Natural killer cell (primary cell): Measurements from ENCODE around the gene PTGER3. TPM values are rescaled to one million over a fixed set of nuclear protein-coding genes. Genes with fewer than 3 reads are reported as not detected.

Experiments used
- ATAC-seq, 3 donors: fragments of 150-1000 bp in 2 of 3; fragments of 200-7000 bp in 1 of 3; cut with Tn5 transposase; 1 replicate in 1 of 3; 2 replicates in 2 of 3; pipeline ENCODE4 v1.10.0; 2021; ENCODE audit warnings: mild to moderate bottlenecking in 2 of 3, moderate library complexity in 2 of 3
- DNase-seq, 2 donors: peaks; one replicate each; pipeline versions ENCODE4 v3.0.0 to v3.0.0-alpha.2; 2013 to 2021; ENCODE audit warnings: mixed read lengths in 1 of 2
- H3K27ac ChIP-seq: one replicate; pipeline ENCODE4 v1.5.1; 2013; ENCODE audit warnings: mild to moderate bottlenecking, low read length
- H3K27me3 ChIP-seq: one replicate; pipeline ENCODE4 v1.6.1; 2013; ENCODE audit warnings: low read length; ENCODE audit not compliant: control insufficient read depth, insufficient read depth
- H3K36me3 ChIP-seq: one replicate; pipeline ENCODE4 v1.6.1; 2013; ENCODE audit warnings: low read length; ENCODE audit not compliant: control insufficient read depth, insufficient read depth
- H3K4me1 ChIP-seq: one replicate; pipeline ENCODE4 v1.6.1; 2013; ENCODE audit warnings: low read length; ENCODE audit not compliant: control insufficient read depth, insufficient read depth
- H3K4me3 ChIP-seq: one replicate; pipeline ENCODE4 v1.5.1; 2013; ENCODE audit warnings: low read length
- H3K9me3 ChIP-seq: one replicate; pipeline ENCODE4 v1.6.1; 2013; ENCODE audit warnings: low read length; ENCODE audit not compliant: control insufficient read depth, insufficient read depth
- H3K27ac Mint-ChIP-seq, 2 donors: one replicate each; pipeline ENCODE4 v1.8.0; 2022; ENCODE audit warnings: mild to moderate bottlenecking in 2 of 2, mixed read lengths in 2 of 2, moderate library complexity in 1 of 2
- H3K27me3 Mint-ChIP-seq, 2 donors: one replicate each; pipeline ENCODE4 v1.8.0; 2022; ENCODE audit warnings: low read depth in 2 of 2, mixed read lengths in 2 of 2
- H3K36me3 Mint-ChIP-seq: one replicate; pipeline ENCODE4 v1.8.0; 2022; ENCODE audit warnings: mixed read lengths
- H3K4me1 Mint-ChIP-seq, 2 donors: one replicate each; pipeline ENCODE4 v1.8.0; 2022; ENCODE audit warnings: mixed read lengths in 2 of 2
- H3K4me3 Mint-ChIP-seq: one replicate; pipeline ENCODE4 v1.8.0; 2022; ENCODE audit warnings: mild to moderate bottlenecking, moderate library complexity, mixed read lengths
- H3K9me3 Mint-ChIP-seq, 2 donors: one replicate each; pipeline ENCODE4 v1.8.0; 2022; ENCODE audit warnings: mixed read lengths in 2 of 2
- CTCF ChIP-seq: fragments of 200-600 bp; IDR thresholded peaks from one replicate; pipeline ENCODE4 v1.8.0; 2022; ENCODE audit warnings: antibody characterized with exemption
- WGBS: methylation state at CpG from one replicate; pipeline ENCODE4 v1.1.7; 2013; ENCODE audit warnings: missing lambda C conversion rate; ENCODE audit not compliant: insufficient coverage; 5-methylcytosine and 5-hydroxymethylcytosine counted together
- intact Hi-C: fragments of 100-400 bp; cut with micrococcal nuclease; formaldehyde crosslinking; loops from one replicate; pipeline ENCODE4 v1.14.2; 2022
- total RNA-seq, 4 donors: library from RNA; stranded (reverse); fragments of 120-200 nt in 1 of 4; gene quantifications; one replicate each; pipeline versions ENCODE4 v1.2.3 to v1.2.4, GENCODE V29; 2013 to 2022

PTGER3 gene
- total RNA-seq, 3 donors from 2014 or later (not counting 1 experiment from before 2014, with no cell fraction given) = 0.72 to 21.9 TPM; not detected in 1

DNA sequence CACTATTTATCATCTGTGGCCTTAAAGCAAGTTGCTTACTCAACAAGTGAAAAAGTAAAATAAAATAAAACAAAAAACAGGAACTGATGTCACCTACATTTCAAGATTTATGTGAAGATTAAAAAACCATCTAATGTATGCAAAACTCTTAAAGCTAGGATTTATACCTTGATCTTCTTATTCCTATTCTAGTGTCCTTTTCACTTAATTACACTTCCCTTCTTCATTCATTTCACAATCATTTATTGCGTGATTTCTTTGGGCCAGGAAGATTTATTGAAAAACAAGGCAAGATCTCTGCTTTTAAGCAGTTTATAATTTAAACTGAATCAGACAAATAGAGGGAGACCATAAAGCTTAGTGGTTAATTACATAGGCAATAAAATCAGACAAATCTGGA is 18.6 kb downstream of the PTGER3 start:
- no peak overlapping the region for H3K4me3 ChIP-seq
- no peaks in the 10 kb centered on the region for H3K36me3 ChIP-seq
- WGBS = 100% methylated on average over 1 of the region's 1 CpG
- intact Hi-C loops = no loop called here
- H3K36me3 Mint-ChIP-seq = no peaks in the 10 kb centered on the region
- H3K4me1 ChIP-seq = no peaks in the 10 kb centered on the region
- no peaks in the 10 kb centered on the region for H3K4me1 Mint-ChIP-seq
- no peak for ATAC-seq
- H3K27me3 Mint-ChIP-seq = peaks cover 3 to 23% of the 10 kb centered on the region in 2 donors
- H3K27ac Mint-ChIP-seq = no peak overlapping the region
- no peak overlapping the region for H3K4me3 Mint-ChIP-seq
- H3K27ac ChIP-seq = no peak overlapping the region
- TF ChIP-seq CTCF = no peak
- no peaks in the 10 kb centered on the region for H3K9me3 Mint-ChIP-seq
- H3K27me3 ChIP-seq = no peaks in the 10 kb centered on the region
- no peak for DNase-seq
- no peaks in the 10 kb centered on the region for H3K9me3 ChIP-seq

- H3K4me3 Mint-ChIP-seq = no peak overlapping the region
- intact Hi-C loops = no loop called here
- no peak overlapping the region for H3K27ac Mint-ChIP-seq
- WGBS = 92% methylated on average over 7 of the region's 7 CpGs
- Histone ChIP-seq H3K27me3 (no peaks in the 10 kb centered on the region), H3K4me3 (no peak overlapping the region), H3K27ac (no peak overlapping the region), H3K4me1 (no peaks in the 10 kb centered on the region), H3K9me3 (no peaks in the 10 kb centered on the region), H3K36me3 (no peaks in the 10 kb centered on the region)
- no peak for ATAC-seq
- no peak for DNase-seq
- H3K36me3 Mint-ChIP-seq = no peaks in the 10 kb centered on the region
- H3K4me1 Mint-ChIP-seq = no peaks in the 10 kb centered on the region
- H3K9me3 Mint-ChIP-seq = no peaks in the 10 kb centered on the region
- H3K27me3 Mint-ChIP-seq = peaks cover 0 to 16% of the 10 kb centered on the region in 2 donors
- TF ChIP-seq CTCF = no peak
Measured at GRCh38 chr1:71027991-71028390, 19.6 kb downstream of the PTGER3 start.

DNA sequence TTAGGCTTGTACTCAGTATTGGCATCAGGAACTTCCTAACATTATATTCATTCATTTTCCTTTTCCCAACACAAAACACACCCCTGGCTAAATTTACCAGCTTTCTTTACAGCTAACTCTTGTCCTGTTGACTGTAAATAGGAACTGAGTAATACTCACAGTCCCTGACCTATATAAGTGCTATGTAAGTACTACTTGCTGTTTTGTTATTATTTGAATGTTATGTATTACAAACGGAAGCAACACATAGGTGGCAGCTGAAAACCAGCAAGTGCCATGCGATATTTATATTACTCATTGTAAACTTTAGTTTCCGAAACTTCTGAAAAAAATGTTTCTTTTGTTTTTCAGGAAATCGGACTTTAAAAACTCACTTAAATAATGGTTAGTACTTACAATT is 21.5 kb downstream of the PTGER3 start:
- no peaks in the 10 kb centered on the region for H3K4me1 Mint-ChIP-seq
- H3K9me3 ChIP-seq = no peaks in the 10 kb centered on the region
- no peak overlapping the region for H3K27ac Mint-ChIP-seq
- no peak for TF ChIP-seq CTCF
- H3K4me3 Mint-ChIP-seq = no peak overlapping the region
- peaks cover 0 to under 1% of the 10 kb centered on the region in 2 donors for H3K27me3 Mint-ChIP-seq
- no peak overlapping the region for H3K4me3 ChIP-seq
- 92% methylated on average over 2 of the region's 4 CpGs for WGBS
- no peaks in the 10 kb centered on the region for H3K4me1 ChIP-seq
- H3K27ac ChIP-seq = no peak overlapping the region
- no peaks in the 10 kb centered on the region for H3K36me3 Mint-ChIP-seq
- ATAC-seq (no peak), DNase-seq (no peak)
- H3K27me3 ChIP-seq = no peaks in the 10 kb centered on the region
- H3K9me3 Mint-ChIP-seq = no peaks in the 10 kb centered on the region
- no peaks in the 10 kb centered on the region for H3K36me3 ChIP-seq
- intact Hi-C loops = no loop called here

GRCh38 chr1:71023515-71023914 is 24.1 kb downstream of the PTGER3 start:
- Mint-ChIP-seq H3K27me3 (peaks cover 2 to 7% of the 10 kb centered on the region in 2 donors), H3K36me3 (no peaks in the 10 kb centered on the region), H3K4me3 (no peak overlapping the region), H3K4me1 (no peaks in the 10 kb centered on the region), H3K27ac (no peak overlapping the region), H3K9me3 (no peaks in the 10 kb centered on the region)
- Histone ChIP-seq H3K36me3 (no peaks in the 10 kb centered on the region), H3K4me3 (no peak overlapping the region), H3K9me3 (no peaks in the 10 kb centered on the region), H3K27ac (no peak overlapping the region), H3K4me1 (no peaks in the 10 kb centered on the region), H3K27me3 (no peaks in the 10 kb centered on the region)
- no peak for TF ChIP-seq CTCF
- WGBS = 70% methylated on average over 4 of the region's 4 CpGs
- ATAC-seq (no peak), DNase-seq (no peak)
- intact Hi-C loops = no loop called here
